CD4-positive, alpha-beta T cell (primary cell): ENCODE data around the gene ACCS. TPM values are rescaled to one million over a fixed set of nuclear protein-coding genes. Genes with fewer than 3 reads are reported as not detected.

Source experiments
- ATAC-seq: fragments of 200-7000 bp; cut with Tn5 transposase; one replicate; pipeline ENCODE4 v1.10.0; 2022; ENCODE audit warnings: mild to moderate bottlenecking; ENCODE audit not compliant: poor library complexity
- CTCF ChIA-PET: fragments of 350-600 bp; sonication (Branson Sonifier 250); formaldehyde crosslinking; loops from one replicate; lab custom pipeline; 2021; ENCODE audit warnings: antibody characterized with exemption, inconsistent platforms; lab: Charles Lee
- POLR2A ChIA-PET: fragments of 350-600 bp; sonication (Branson Sonifier 250); formaldehyde crosslinking; loops from one replicate; lab custom pipeline; 2021; ENCODE audit warnings: antibody characterized with exemption, inconsistent platforms; lab: Charles Lee
- DNase-seq, 14 experiments: peaks; one replicate each; pipeline ENCODE4 v3.0.0-alpha.2; 2013 to 2020; ENCODE audit warnings: mixed read lengths in 2 of 14
- H3K27ac ChIP-seq, 2 donors: one replicate each; pipeline versions ENCODE4 v1.5.1 to v1.7.0; 2013; ENCODE audit warnings: low read length in 2 of 2, low read depth in 1 of 2, mild to moderate bottlenecking in 1 of 2
- H3K27me3 ChIP-seq, 2 experiments: 1 replicate in 1 of 2; 2 replicates in 1 of 2; pipeline versions ENCODE4 v1.6.1 to v1.7.0; 2013; ENCODE audit warnings: low read length in 2 of 2, control low read depth in 1 of 2, mild to moderate bottlenecking in 1 of 2, moderate library complexity in 1 of 2; ENCODE audit not compliant: insufficient read depth in 2 of 2, control insufficient read depth in 1 of 2
- H3K36me3 ChIP-seq: one replicate; pipeline ENCODE4 v1.6.1; 2013; ENCODE audit warnings: low read length, control low read depth; ENCODE audit not compliant: insufficient read depth
- H3K4me1 ChIP-seq: one replicate; pipeline ENCODE4 v1.6.1; 2013; ENCODE audit warnings: low read length, control low read depth; ENCODE audit not compliant: insufficient read depth
- H3K4me3 ChIP-seq: one replicate; pipeline ENCODE4 v1.5.1; 2013; ENCODE audit warnings: mild to moderate bottlenecking, low read length, moderate library complexity
- H3K9me3 ChIP-seq, 2 experiments: 1 replicate in 1 of 2; 2 replicates in 1 of 2; pipeline versions ENCODE4 v1.6.1 to v1.7.0; 2013; ENCODE audit warnings: low read length in 2 of 2, mild to moderate bottlenecking in 2 of 2, control low read depth in 1 of 2, moderate library complexity in 1 of 2; ENCODE audit not compliant: control insufficient read depth in 1 of 2, insufficient read depth in 1 of 2
- H3K27ac Mint-ChIP-seq: one replicate; pipeline ENCODE4 v1.8.0; 2020; ENCODE audit warnings: mixed read lengths
- H3K27me3 Mint-ChIP-seq: one replicate; pipeline ENCODE4 v1.8.0; 2021; ENCODE audit warnings: mixed read lengths
- H3K36me3 Mint-ChIP-seq: one replicate; pipeline ENCODE4 v1.8.0; 2021; ENCODE audit warnings: low read depth, mixed read lengths
- H3K4me1 Mint-ChIP-seq: one replicate; pipeline ENCODE4 v1.8.0; 2021; ENCODE audit warnings: low read depth, mixed read lengths
- H3K4me3 Mint-ChIP-seq: one replicate; pipeline ENCODE4 v1.8.0; 2020; ENCODE audit warnings: mild to moderate bottlenecking, mixed read lengths
- H3K9me3 Mint-ChIP-seq: one replicate; pipeline ENCODE4 v1.8.0; 2020; ENCODE audit warnings: mixed read lengths
- intact Hi-C, 2 experiments: fragments of 100-400 bp; cut with DNase I in 1 of 2; cut with micrococcal nuclease in 1 of 2; formaldehyde crosslinking; loops; one replicate each; pipeline versions ENCODE4 v1.15.1 to v1.9.0; 2023 to 2025; cut with DNase I, micrococcal nuclease
- total RNA-seq, 174 experiments: library from RNA in 2 of 174; stranded (reverse) in 2 of 174; gene quantifications; one replicate each; pipeline ENCODE4 v1.2.3 and lab custom pipeline; 2021 to 2026
- TF ChIP-seq, protein P1 (sequence below): fragments of 200-600 bp; IDR thresholded peaks from one replicate; pipeline ENCODE4 v1.8.0; 2022; ENCODE audit warnings: antibody characterized with exemption, mild to moderate bottlenecking

Gene ACCS
- total RNA-seq, 2 experiments from 2014 or later = 17.7 to 18.7 TPM

DNA sequence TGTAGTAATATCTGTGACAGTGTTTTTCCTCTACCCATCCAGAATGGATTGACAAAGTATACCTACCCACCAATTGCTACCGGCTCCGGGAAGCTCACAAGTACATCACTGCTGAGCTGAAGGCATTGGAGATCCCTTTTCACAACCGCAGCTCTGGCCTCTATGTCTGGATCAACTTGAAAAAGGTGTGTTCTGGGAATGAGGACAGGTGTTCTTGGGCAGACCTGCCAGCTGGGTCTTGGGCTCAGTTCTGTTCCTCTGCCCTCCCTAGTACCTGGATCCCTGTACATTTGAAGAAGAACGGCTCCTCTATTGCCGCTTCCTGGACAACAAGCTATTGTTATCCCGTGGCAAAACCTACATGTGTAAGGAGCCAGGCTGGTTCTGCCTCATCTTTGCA, 7.8 kb upstream of the ACCS start:
- Mint-ChIP-seq H3K27ac (no peak overlapping the region), H3K27me3 (no peaks in the 10 kb centered on the region), H3K9me3 (no peaks in the 10 kb centered on the region), H3K4me1 (no peaks in the 10 kb centered on the region), H3K4me3 (no peak overlapping the region), H3K36me3 (no peaks in the 10 kb centered on the region)
- intact Hi-C loops = no loop called here
- Histone ChIP-seq H3K36me3 (no peaks in the 10 kb centered on the region), H3K4me3 (no peak overlapping the region), H3K27me3 (no peaks in the 10 kb centered on the region), H3K4me1 (no peaks in the 10 kb centered on the region), H3K27ac (no peak overlapping the region), H3K9me3 (no peaks in the 10 kb centered on the region)
- CTCF ChIA-PET = no interaction called here
- POLR2A ChIA-PET = no interaction called here
- TF ChIP-seq, protein P1, sequence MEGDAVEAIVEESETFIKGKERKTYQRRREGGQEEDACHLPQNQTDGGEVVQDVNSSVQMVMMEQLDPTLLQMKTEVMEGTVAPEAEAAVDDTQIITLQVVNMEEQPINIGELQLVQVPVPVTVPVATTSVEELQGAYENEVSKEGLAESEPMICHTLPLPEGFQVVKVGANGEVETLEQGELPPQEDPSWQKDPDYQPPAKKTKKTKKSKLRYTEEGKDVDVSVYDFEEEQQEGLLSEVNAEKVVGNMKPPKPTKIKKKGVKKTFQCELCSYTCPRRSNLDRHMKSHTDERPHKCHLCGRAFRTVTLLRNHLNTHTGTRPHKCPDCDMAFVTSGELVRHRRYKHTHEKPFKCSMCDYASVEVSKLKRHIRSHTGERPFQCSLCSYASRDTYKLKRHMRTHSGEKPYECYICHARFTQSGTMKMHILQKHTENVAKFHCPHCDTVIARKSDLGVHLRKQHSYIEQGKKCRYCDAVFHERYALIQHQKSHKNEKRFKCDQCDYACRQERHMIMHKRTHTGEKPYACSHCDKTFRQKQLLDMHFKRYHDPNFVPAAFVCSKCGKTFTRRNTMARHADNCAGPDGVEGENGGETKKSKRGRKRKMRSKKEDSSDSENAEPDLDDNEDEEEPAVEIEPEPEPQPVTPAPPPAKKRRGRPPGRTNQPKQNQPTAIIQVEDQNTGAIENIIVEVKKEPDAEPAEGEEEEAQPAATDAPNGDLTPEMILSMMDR = no peak
- DNase-seq (no peak), ATAC-seq (no peak)

DNA sequence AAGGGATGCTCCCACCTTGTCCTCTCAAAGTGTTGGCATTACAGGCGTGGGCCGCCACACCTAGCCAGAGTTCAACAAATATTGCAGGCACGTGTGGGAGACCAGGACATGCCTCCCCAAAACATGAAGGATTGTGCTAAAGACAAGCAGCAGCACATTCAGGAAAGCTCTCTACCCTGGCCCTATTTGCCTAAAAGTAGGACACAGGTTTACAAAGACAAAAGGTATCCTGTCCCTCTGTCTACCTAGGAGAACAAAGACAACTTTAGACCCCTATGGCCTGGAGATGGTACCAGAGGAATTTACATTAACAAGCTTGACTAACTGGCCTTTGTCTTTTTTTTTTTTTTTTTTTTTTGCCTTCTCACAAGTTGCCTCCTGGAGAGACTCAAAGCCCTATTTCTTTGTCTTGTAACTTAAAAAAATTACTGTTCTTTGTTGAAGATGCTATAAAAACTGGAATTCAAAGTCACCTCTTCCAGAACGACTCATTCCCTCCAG, 859 bp upstream of the ACCS start:
- Histone ChIP-seq H3K9me3 (no peaks in the 10 kb centered on the region), H3K4me3 (peak overlapping the region; percentile 90), H3K27ac (peak overlapping the region; percentile 59 to 65), H3K27me3 (no peaks in the 10 kb centered on the region), H3K36me3 (no peaks in the 10 kb centered on the region), H3K4me1 (peaks cover 20% of the 10 kb centered on the region)
- no peak for ATAC-seq
- no peak for DNase-seq
- ChIA-PET POLR2A (no interaction called here), CTCF (interaction anchor here (1.2 to 3.0 kb wide), 3 partner anchors 30 to 45 kb away, joined by 3 to 20 read pairs (median 4); partner anchors contain the start of gene EXT2)
- Mint-ChIP-seq H3K4me1 (peaks cover 30% of the 10 kb centered on the region), H3K27me3 (no peaks in the 10 kb centered on the region), H3K36me3 (no peaks in the 10 kb centered on the region), H3K9me3 (no peaks in the 10 kb centered on the region), H3K27ac (peak overlapping the region; percentile 88), H3K4me3 (peak overlapping the region; percentile 89)
- TF ChIP-seq, protein P1 = no peak
- intact Hi-C loops = loop anchor here in 1 of 2 experiments (5.0 to 10.0 kb wide), 4 partner anchors 183 to 758 kb away; partner anchors contain the start of genes ALKBH3 and HSD17B12

DNA sequence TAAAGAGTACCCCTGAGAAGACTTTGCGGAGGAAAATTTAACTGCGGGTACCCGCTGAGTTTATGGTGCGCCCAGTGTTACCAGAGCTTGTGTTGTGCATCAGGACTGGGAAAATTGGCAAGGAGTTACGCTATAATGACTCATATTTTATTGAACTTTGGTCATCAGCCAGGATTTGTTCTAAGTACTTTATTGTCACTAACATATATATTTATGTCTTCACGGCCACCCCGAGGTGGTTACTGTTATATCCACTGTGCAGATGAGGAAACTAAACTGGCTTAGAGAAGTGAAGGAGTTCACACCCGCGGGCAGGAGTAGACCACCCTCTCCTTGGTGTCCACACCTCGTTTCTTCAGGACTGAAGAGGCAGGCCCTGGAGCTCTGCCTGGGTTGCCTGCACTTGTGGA, 667 bp downstream of the ACCS start:
- Mint-ChIP-seq H3K9me3 (no peaks in the 10 kb centered on the region), H3K4me3 (peak overlapping the region; percentile 89), H3K36me3 (peaks cover 5% of the 10 kb centered on the region), H3K27me3 (no peaks in the 10 kb centered on the region), H3K4me1 (peaks cover 30% of the 10 kb centered on the region), H3K27ac (peak overlapping the region; percentile 88)
- intact Hi-C loops = loop anchor here (2.0 to 10.0 kb wide), 5 partner anchors 28 to 759 kb away; partner anchors contain the start of genes ALKBH3 (in 1 of the 2), EXT2 (in 1 of the 2) and HSD17B12 (in 1 of the 2)
- no peaks in the 10 kb centered on the region for H3K27me3 ChIP-seq
- H3K4me1 ChIP-seq = peaks cover 20% of the 10 kb centered on the region
- ChIA-PET CTCF (interaction anchor here (0.8 to 3.0 kb wide), 4 partner anchors 20 to 38 kb away, joined by 3 to 20 read pairs (median 4); partner anchors contain the start of gene EXT2), POLR2A (interaction anchor here (0.6 to 1.5 kb wide), 3 partner anchors 28 to 543 kb away, joined by 3 to 14 read pairs (median 7); partner anchors contain the start of gene EXT2)
- H3K36me3 ChIP-seq = peaks cover 6% of the 10 kb centered on the region
- ATAC-seq (no peak), DNase-seq (no peak)
- TF ChIP-seq, protein P1 = no peak
- H3K4me3 ChIP-seq = peak overlapping the region; percentile 90
- H3K9me3 ChIP-seq = no peaks in the 10 kb centered on the region
- peak overlapping the region; percentile 52 to 59 for H3K27ac ChIP-seq
